Mucosa of rectum (tissue), 2 donors: Measurements from ENCODE around the gene SLC23A1.
"Not testable (repeated sequence)": the region's sequence is repeated elsewhere in the genome, so short reads cannot be mapped to it uniquely, and the experiment has no call there.

Experiments used
- H3K27ac ChIP-seq, 2 donors: one replicate each; pipeline ENCODE4 v1.7.0; 2013; ENCODE audit warnings: inconsistent platforms in 2 of 2, low read depth in 2 of 2, low read length in 2 of 2
- H3K27me3 ChIP-seq, 2 donors: one replicate each; pipeline ENCODE4 v1.7.0; 2013; ENCODE audit warnings: low read length in 2 of 2; ENCODE audit not compliant: control insufficient read depth in 2 of 2, insufficient read depth in 2 of 2
- H3K36me3 ChIP-seq, 2 donors: one replicate each; pipeline ENCODE4 v1.7.0; 2013; ENCODE audit warnings: low read length in 2 of 2; ENCODE audit not compliant: control insufficient read depth in 2 of 2, insufficient read depth in 2 of 2
- H3K4me1 ChIP-seq, 2 donors: one replicate each; pipeline ENCODE4 v1.7.0; 2013; ENCODE audit warnings: low read length in 2 of 2, mild to moderate bottlenecking in 1 of 2; ENCODE audit not compliant: control insufficient read depth in 2 of 2, insufficient read depth in 2 of 2
- H3K4me3 ChIP-seq, 2 donors: one replicate each; pipeline ENCODE4 v1.7.0; 2013; ENCODE audit warnings: low read length in 2 of 2
- H3K9ac ChIP-seq, 2 donors: one replicate each; pipeline ENCODE4 v1.7.0; 2013; ENCODE audit warnings: low read length in 2 of 2, low read depth in 1 of 2, mild to moderate bottlenecking in 1 of 2
- H3K9me3 ChIP-seq, 2 donors: one replicate each; pipeline ENCODE4 v1.7.0; 2013; ENCODE audit warnings: low read length in 2 of 2; ENCODE audit not compliant: control insufficient read depth in 2 of 2
- donor health status: healthy.
- donor health status: Normal muscosa, but diverticular disease.

SLC23A1 gene

GRCh38 chr5:139416651-139417050 lies 33.6 kb upstream of the SLC23A1 start:
- H3K4me3 ChIP-seq, result no peak overlapping the region
- no peaks in the 10 kb centered on the region for H3K9me3 ChIP-seq
- H3K27ac ChIP-seq, result peak overlapping the region; percentile 69 to 76
- H3K4me1 ChIP-seq, result peaks cover 21 to 52% of the 10 kb centered on the region in 2 donors
- no peaks in the 10 kb centered on the region for H3K27me3 ChIP-seq
- H3K36me3 ChIP-seq, result peaks cover 0 to 3% of the 10 kb centered on the region in 2 donors
- no peak overlapping the region for H3K9ac ChIP-seq

- Histone ChIP-seq H3K9me3 (no peaks in the 10 kb centered on the region), H3K27ac (peak overlapping the region; percentile 69 to 76), H3K4me3 (no peak overlapping the region), H3K36me3 (peaks cover 0 to 3% of the 10 kb centered on the region in 2 donors), H3K4me1 (peaks cover 21 to 52% of the 10 kb centered on the region in 2 donors), H3K27me3 (no peaks in the 10 kb centered on the region), H3K9ac (no peak overlapping the region)
Observed at GRCh38 chr5:139415869-139416268, 32.8 kb upstream of the SLC23A1 start.

GRCh38 chr5:139415221-139415861 lies 32.2 kb upstream of the SLC23A1 start:
- H3K4me1 ChIP-seq, result peaks cover 21 to 52% of the 10 kb centered on the region in 2 donors
- H3K9me3 ChIP-seq, result no peaks in the 10 kb centered on the region
- no peak overlapping the region for H3K4me3 ChIP-seq
- no peaks in the 10 kb centered on the region for H3K27me3 ChIP-seq
- peaks cover 0 to 3% of the 10 kb centered on the region in 2 donors for H3K36me3 ChIP-seq
- H3K27ac ChIP-seq, result peak overlapping the region; percentile 44 to 76
- H3K9ac ChIP-seq, result no peak overlapping the region

- no peaks in the 10 kb centered on the region for H3K9me3 ChIP-seq
- no peak overlapping the region for H3K4me3 ChIP-seq
- H3K27ac ChIP-seq, result peak overlapping the region in 1 of 2 donors; percentile 19
- peaks cover 21 to 46% of the 10 kb centered on the region in 2 donors for H3K4me1 ChIP-seq
- peaks cover 0 to 3% of the 10 kb centered on the region in 2 donors for H3K36me3 ChIP-seq
- H3K9ac ChIP-seq, result no peak overlapping the region
- no peaks in the 10 kb centered on the region for H3K27me3 ChIP-seq
Observed at GRCh38 chr5:139414581-139415130, 31.6 kb upstream of the SLC23A1 start.

- no peak overlapping the region for H3K27ac ChIP-seq
- no peaks in the 10 kb centered on the region for H3K9me3 ChIP-seq
- no peak overlapping the region for H3K4me3 ChIP-seq
- no peaks in the 10 kb centered on the region for H3K27me3 ChIP-seq
- H3K4me1 ChIP-seq, result peaks cover 15 to 39% of the 10 kb centered on the region in 2 donors
- no peak overlapping the region for H3K9ac ChIP-seq
- H3K36me3 ChIP-seq, result peaks cover 0 to 3% of the 10 kb centered on the region in 2 donors
Observed at GRCh38 chr5:139413963-139414362, 30.9 kb upstream of the SLC23A1 start.

GRCh38 chr5:139413153-139413552 lies 30.1 kb upstream of the SLC23A1 start:
- Histone ChIP-seq H3K27me3 (no peaks in the 10 kb centered on the region), H3K36me3 (no peaks in the 10 kb centered on the region), H3K9me3 (no peaks in the 10 kb centered on the region), H3K4me3 (no peak overlapping the region), H3K4me1 (peaks cover 12 to 31% of the 10 kb centered on the region in 2 donors), H3K27ac (no peak overlapping the region), H3K9ac (no peak overlapping the region)

- Histone ChIP-seq H3K9ac (no peak overlapping the region), H3K4me3 (no peak overlapping the region), H3K27me3 (no peaks in the 10 kb centered on the region), H3K9me3 (no peaks in the 10 kb centered on the region), H3K36me3 (no peaks in the 10 kb centered on the region), H3K27ac (peak overlapping the region in 1 of 2 donors; percentile 2), H3K4me1 (peaks cover 7 to 18% of the 10 kb centered on the region in 2 donors)
Observed at GRCh38 chr5:139410993-139411828, 28.1 kb upstream of the SLC23A1 start.

GRCh38 chr5:139410121-139410992 lies 27.3 kb upstream of the SLC23A1 start:
- H3K4me3 ChIP-seq, result no peak overlapping the region
- H3K27ac ChIP-seq, result no peak overlapping the region
- H3K36me3 ChIP-seq, result no peaks in the 10 kb centered on the region
- no peaks in the 10 kb centered on the region for H3K9me3 ChIP-seq
- H3K27me3 ChIP-seq, result no peaks in the 10 kb centered on the region
- H3K4me1 ChIP-seq, result peaks cover 3 to 9% of the 10 kb centered on the region in 2 donors
- H3K9ac ChIP-seq, result no peak overlapping the region

- H3K36me3 ChIP-seq, H3K9me3 ChIP-seq, H3K27ac ChIP-seq, H3K4me1 ChIP-seq, H3K27me3 ChIP-seq, H3K4me3 ChIP-seq, H3K9ac ChIP-seq: not testable (repeated sequence)
Observed at GRCh38 chr5:139409116-139409515, 26.0 kb upstream of the SLC23A1 start.
